Measurements from ENCODE around the gene FBXO31. TPM values are rescaled to one million over a fixed set of nuclear protein-coding genes. Genes with fewer than 3 reads are reported as not detected.
A peak's percentile ranks its signal among the peaks of the same experiment; 100 is the strongest.

The FBXO31 gene
- total and polyA plus RNA-seq, 9 of the 15 experiments (the other 6 are each of a cell fraction or from before 2014, with no cell fraction given) = 0.18 to 33.3 (median 10.9) TPM

- no peak for TF ChIP-seq ZFPM2 (CRISPR knock-in tag; IDR thresholded peaks at IDR 0.05)
- TF ChIP-seq ZNF785 (CRISPR knock-in tag; IDR thresholded peaks at IDR 0.05) = no peak
- peak; percentile 97 for TF ChIP-seq DMBX1 (CRISPR knock-in tag; IDR thresholded peaks at IDR 0.05; ENCODE audit: borderline replicate concordance)
- TF ChIP-seq RBBP5 (IDR thresholded peaks at IDR 0.05; ENCODE audit: borderline replicate concordance, insufficient read depth, low read length, poor library complexity, severe bottlenecking) = peak; percentile 41
- TF ChIP-seq NFYB (IDR thresholded peaks at IDR 0.05; ENCODE audit: extremely low read depth, insufficient read length) = peak; percentile 96
- TF ChIP-seq ZNF3 (CRISPR knock-in tag; IDR thresholded peaks at IDR 0.05) = no peak
- no peak for TF ChIP-seq TCF7 (IDR thresholded peaks at IDR 0.05; ENCODE audit: borderline replicate concordance)
- TF ChIP-seq FOXJ2 (tag; IDR thresholded peaks at IDR 0.05) = peak; percentile 94
- TF ChIP-seq SAFB (IDR thresholded peaks at IDR 0.05; ENCODE audit: borderline replicate concordance, low read depth, low read length) = no peak
- TF ChIP-seq ZMIZ1 (IDR thresholded peaks at IDR 0.05; ENCODE audit: low read depth in 2 of 2, low read length in 2 of 2) = peak in 1 of 2 experiments; percentile 14; a peak in 1 of 4 replicates
- no peak for TF ChIP-seq NONO (IDR thresholded peaks at IDR 0.05; ENCODE audit: low read depth in 2 of 2, low read length in 1 of 2)
- TF ChIP-seq SMARCB1 (IDR thresholded peaks at IDR 0.05; ENCODE audit: insufficient read length, low read depth) = no peak
- TF ChIP-seq NCOA2 (IDR thresholded peaks at IDR 0.05; ENCODE audit: partially characterized antibody in 2 of 2) = no peak
- 0 out of 2 replicates have a peak, but pooled peaks have one; percentile 52 for TF ChIP-seq HEY1 (CRISPR knock-in tag; IDR thresholded peaks at IDR 0.05; ENCODE audit: borderline replicate concordance)
- peak; percentile 93 for TF ChIP-seq ATF4 (CRISPR knock-in tag; IDR thresholded peaks at IDR 0.05)
- TF ChIP-seq, protein P1, sequence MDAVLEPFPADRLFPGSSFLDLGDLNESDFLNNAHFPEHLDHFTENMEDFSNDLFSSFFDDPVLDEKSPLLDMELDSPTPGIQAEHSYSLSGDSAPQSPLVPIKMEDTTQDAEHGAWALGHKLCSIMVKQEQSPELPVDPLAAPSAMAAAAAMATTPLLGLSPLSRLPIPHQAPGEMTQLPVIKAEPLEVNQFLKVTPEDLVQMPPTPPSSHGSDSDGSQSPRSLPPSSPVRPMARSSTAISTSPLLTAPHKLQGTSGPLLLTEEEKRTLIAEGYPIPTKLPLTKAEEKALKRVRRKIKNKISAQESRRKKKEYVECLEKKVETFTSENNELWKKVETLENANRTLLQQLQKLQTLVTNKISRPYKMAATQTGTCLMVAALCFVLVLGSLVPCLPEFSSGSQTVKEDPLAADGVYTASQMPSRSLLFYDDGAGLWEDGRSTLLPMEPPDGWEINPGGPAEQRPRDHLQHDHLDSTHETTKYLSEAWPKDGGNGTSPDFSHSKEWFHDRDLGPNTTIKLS (IDR thresholded peaks at IDR 0.05; ENCODE audit: borderline replicate concordance, low read depth) = peak; percentile 43; the same call in 1 of the 2 replicates
- TF ChIP-seq KDM4B (IDR thresholded peaks at IDR 0.05; ENCODE audit: borderline replicate concordance in 2 of 2, low read depth in 1 of 2) = no peak
- peak; percentile 62; the same call in 1 of the 2 replicates for TF ChIP-seq NBN (IDR thresholded peaks at IDR 0.05; ENCODE audit: low read depth)
Observed at GRCh38 chr16:87387942-87388817, 4.6 kb upstream of the FBXO31 start (continued).

Data from K562 (cell line).